Smooth muscle cell (in vitro differentiated cells): ENCODE results near the gene S100PBP. TPM values are rescaled to one million over a fixed set of nuclear protein-coding genes. Genes with fewer than 3 reads are reported as not detected.

ENCODE experiments used
- DNase-seq: peaks from one replicate; lab custom pipeline; 2025; ENCODE audit not compliant: unreplicated experiment; lab: John Stamatoyannopoulos, UW
- H2AFZ ChIP-seq: fragments of 200-600 bp; sonication (generic); 2 replicates; pipeline ENCODE4 v1.6.0; 2016; ENCODE audit warnings: antibody characterized with exemption, low read depth, mild to moderate bottlenecking
- H3F3A ChIP-seq: fragments of 200-600 bp; sonication (generic); 2 replicates; pipeline ENCODE4 v1.6.0; 2017; ENCODE audit warnings: antibody characterized with exemption, low read depth
- H3K27ac ChIP-seq: fragments of 200-600 bp; sonication (generic); 2 replicates; pipeline ENCODE4 v1.5.1; 2016; ENCODE audit warnings: low read depth, mild to moderate bottlenecking
- H3K27me3 ChIP-seq: fragments of 200-600 bp; sonication (generic); 2 replicates; pipeline ENCODE4 v1.6.1; 2016; ENCODE audit warnings: low read depth, mild to moderate bottlenecking
- H3K36me3 ChIP-seq: fragments of 200-600 bp; sonication (generic); 2 replicates; pipeline ENCODE4 v1.5.1; 2016; ENCODE audit warnings: low read depth
- H3K4me1 ChIP-seq: fragments of 200-600 bp; sonication (generic); 2 replicates; pipeline ENCODE4 v1.5.1; 2016; ENCODE audit warnings: low read depth
- H3K4me2 ChIP-seq: fragments of 200-600 bp; sonication (generic); 2 replicates; pipeline ENCODE4 v1.6.0; 2016; ENCODE audit warnings: mild to moderate bottlenecking
- H3K4me3 ChIP-seq: fragments of 200-600 bp; sonication (generic); 2 replicates; pipeline ENCODE4 v1.5.1; 2016; ENCODE audit warnings: mild to moderate bottlenecking
- H3K79me2 ChIP-seq: fragments of 200-600 bp; sonication (generic); 2 replicates; pipeline ENCODE4 v1.6.0; 2016; ENCODE audit warnings: low read depth, mild to moderate bottlenecking
- H3K9ac ChIP-seq: fragments of 200-600 bp; sonication (generic); 2 replicates; pipeline ENCODE4 v1.6.0; 2016; ENCODE audit warnings: low read depth
- H3K9me3 ChIP-seq: fragments of 200-600 bp; sonication (generic); replicated peaks from 2 replicates; pipeline ENCODE4 v1.5.1; 2016; ENCODE audit warnings: low read depth
- H4K20me1 ChIP-seq: fragments of 200-600 bp; sonication (generic); 2 replicates; pipeline ENCODE4 v1.6.0; 2016; ENCODE audit warnings: low read depth
- CTCF ChIP-seq: fragments of 200-600 bp; sonication (generic); IDR thresholded peaks from 2 replicates; pipeline ENCODE4 v1.5.1; 2017; ENCODE audit warnings: borderline replicate concordance, mild to moderate bottlenecking, antibody characterized with exemption; ENCODE audit not compliant: insufficient read depth, poor library complexity, severe bottlenecking
- WGBS: methylation state at CpG from one replicate; pipeline ENCODE4 v1.1.7; 2016; ENCODE audit warnings: low lambda C conversion rate; 5-methylcytosine and 5-hydroxymethylcytosine counted together
- polyA plus RNA-seq: library from polyadenylated mRNA; unstranded; fragments of >200 nt; fragmentation: Nextera tagmentation; extraction: Ambion mirVana; gene quantifications from 2 replicates; pipeline ENCODE4 v1.2.1, GENCODE V29; 2016
- total RNA-seq: library from RNA; depleted of rRNA; stranded (reverse); fragments of >200 nt; gene quantifications from 2 replicates; pipeline ENCODE4 v1.2.3, GENCODE V29; 2014

Gene S100PBP
- total and polyA plus RNA-seq, 2 experiments from 2014 or later: 22.1 to 39.1 TPM

GRCh38 chr1:32888677-32889420, 71.4 kb downstream of the S100PBP start:
- no peaks in the 10 kb centered on the region for H3K9me3 ChIP-seq
- no peak for TF ChIP-seq CTCF
- H3K4me2 ChIP-seq: no peak overlapping the region
- no peak overlapping the region for H3K27ac ChIP-seq
- no peaks in the 10 kb centered on the region for H3K79me2 ChIP-seq
- no peak for DNase-seq
- no peaks in the 10 kb centered on the region for H4K20me1 ChIP-seq
- no peak overlapping the region for H2AFZ ChIP-seq
- no peak overlapping the region for H3K4me3 ChIP-seq
- H3K4me1 ChIP-seq: no peaks in the 10 kb centered on the region
- WGBS: 92% methylated on average over 24 of the region's 24 CpGs
- H3K9ac ChIP-seq: no peak overlapping the region
- H3K27me3 ChIP-seq: peaks cover 24% of the 10 kb centered on the region
- H3K36me3 ChIP-seq: no peaks in the 10 kb centered on the region
- no peaks in the 10 kb centered on the region for H3F3A ChIP-seq

- H3K27ac ChIP-seq: no peak overlapping the region
- no peaks in the 10 kb centered on the region for H3K36me3 ChIP-seq
- no peak overlapping the region for H3K9ac ChIP-seq
- TF ChIP-seq CTCF: no peak
- H3K4me1 ChIP-seq: no peaks in the 10 kb centered on the region
- no peaks in the 10 kb centered on the region for H3F3A ChIP-seq
- peaks cover 22% of the 10 kb centered on the region for H3K27me3 ChIP-seq
- H3K79me2 ChIP-seq: no peaks in the 10 kb centered on the region
- H2AFZ ChIP-seq: no peak overlapping the region
- no peak for DNase-seq
- 80% methylated on average over 3 of the region's 3 CpGs for WGBS
- no peaks in the 10 kb centered on the region for H4K20me1 ChIP-seq
- H3K9me3 ChIP-seq: no peaks in the 10 kb centered on the region
- no peak overlapping the region for H3K4me2 ChIP-seq
- no peak overlapping the region for H3K4me3 ChIP-seq
These were observed 72.4 kb downstream of the S100PBP start for GRCh38 chr1:32889731-32890278.

- Histone ChIP-seq H3K4me2 (no peak overlapping the region), H2AFZ (no peak overlapping the region), H3K27ac (no peak overlapping the region), H3K79me2 (no peaks in the 10 kb centered on the region), H3K27me3 (peaks cover 14% of the 10 kb centered on the region), H3K9ac (no peak overlapping the region), H4K20me1 (no peaks in the 10 kb centered on the region), H3F3A (no peaks in the 10 kb centered on the region), H3K4me1 (no peaks in the 10 kb centered on the region), H3K4me3 (no peak overlapping the region), H3K36me3 (no peaks in the 10 kb centered on the region), H3K9me3 (no peaks in the 10 kb centered on the region)
- DNase-seq: no peak
- no peak for TF ChIP-seq CTCF
- 81% methylated on average over 7 of the region's 7 CpGs for WGBS
These were observed 73.2 kb downstream of the S100PBP start for GRCh38 chr1:32890516-32891240.

GRCh38 chr1:32891241-32891570, 73.8 kb downstream of the S100PBP start:
- no peaks in the 10 kb centered on the region for H3K9me3 ChIP-seq
- no peak for DNase-seq
- peaks cover 8% of the 10 kb centered on the region for H3K27me3 ChIP-seq
- H3K9ac ChIP-seq: no peak overlapping the region
- H3K4me1 ChIP-seq: no peaks in the 10 kb centered on the region
- H2AFZ ChIP-seq: no peak overlapping the region
- 100% methylated on average over 1 of the region's 1 CpG for WGBS
- no peaks in the 10 kb centered on the region for H3K36me3 ChIP-seq
- H3K79me2 ChIP-seq: no peaks in the 10 kb centered on the region
- no peak overlapping the region for H3K4me2 ChIP-seq
- H3K27ac ChIP-seq: no peak overlapping the region
- no peaks in the 10 kb centered on the region for H4K20me1 ChIP-seq
- no peak for TF ChIP-seq CTCF
- H3K4me3 ChIP-seq: no peak overlapping the region
- no peaks in the 10 kb centered on the region for H3F3A ChIP-seq
